Activated CD4-positive, alpha-beta T cell treated with anti-CD3 and anti-CD28 coated beads, Interleukin-2, amount 50 U/mL, for 24 hours (primary cell): ENCODE results near the gene MVD.
"Not testable (repeated sequence)": the region's sequence is repeated elsewhere in the genome, so short reads cannot be mapped to it uniquely, and the experiment has no call there.

Experiments
- DNase-seq, 2 donors: peaks; one replicate each; pipeline ENCODE4 v3.0.0-alpha.2; 2020; ENCODE audit warnings: low read depth in 1 of 2, low spot score in 1 of 2

Gene MVD

GRCh38 chr16:88684569-88685155 is 21.8 kb upstream of the MVD start:
- DNase-seq, result no peak

- peak in 1 of 2 donors; percentile 68 for DNase-seq
Observed at GRCh38 chr16:88681709-88682451, 19.0 kb upstream of the MVD start.

GRCh38 chr16:88681084-88681680 is 18.3 kb upstream of the MVD start:
- no peak for DNase-seq

- no peak for DNase-seq
Observed at GRCh38 chr16:88680554-88681083, 17.7 kb upstream of the MVD start.

- no peak for DNase-seq
Observed at GRCh38 chr16:88678224-88678979, 15.5 kb upstream of the MVD start.

GRCh38 chr16:88677721-88678120 is 14.8 kb upstream of the MVD start:
- no peak for DNase-seq

GRCh38 chr16:88676502-88677242 is 13.8 kb upstream of the MVD start:
- DNase-seq, result no peak

- DNase-seq, result no peak
Observed at GRCh38 chr16:88673716-88674379, 11.0 kb upstream of the MVD start.

- DNase-seq, result no peak
Observed at GRCh38 chr16:88672776-88673175, 9.9 kb upstream of the MVD start.

GRCh38 chr16:88671806-88672205 is 8.9 kb upstream of the MVD start:
- DNase-seq, result no peak

GRCh38 chr16:88669980-88670379 is 7.1 kb upstream of the MVD start:
- no peak for DNase-seq

- not testable (repeated sequence) for DNase-seq
Observed at GRCh38 chr16:88669493-88669892, 6.6 kb upstream of the MVD start.

- DNase-seq, result no peak
Observed at GRCh38 chr16:88667461-88667860, 4.6 kb upstream of the MVD start.

- no peak for DNase-seq
Observed at GRCh38 chr16:88665570-88665969, 2.7 kb upstream of the MVD start.

GRCh38 chr16:88665148-88665547 is 2.3 kb upstream of the MVD start:
- DNase-seq, result no peak

- no peak for DNase-seq
Observed at GRCh38 chr16:88662222-88662842, 559 bp downstream of the MVD start.

- no peak for DNase-seq
Observed at GRCh38 chr16:88661468-88661867, 1.4 kb downstream of the MVD start.

GRCh38 chr16:88659160-88659559 is 3.7 kb downstream of the MVD start:
- DNase-seq, result no peak

- DNase-seq, result no peak
Observed at GRCh38 chr16:88658714-88659113, 4.2 kb downstream of the MVD start.

GRCh38 chr16:88657371-88657770 is 5.5 kb downstream of the MVD start:
- DNase-seq, result no peak
